Trophoblast cell (in vitro differentiated cells and primary cell): ENCODE data around the gene MTERF4.

Source experiments
- DNase-seq, 2 donors: peaks; one replicate each; pipeline ENCODE4 v3.0.0-alpha.2; 2016
- H2AFZ ChIP-seq: 2 replicates; pipeline ENCODE4 v1.6.1; 2013; ENCODE audit warnings: low read length, moderate library complexity, mild to moderate bottlenecking; ENCODE audit not compliant: insufficient read depth, poor library complexity
- H2AK5ac ChIP-seq: 2 replicates; pipeline ENCODE4 v1.6.1; 2013; ENCODE audit warnings: mild to moderate bottlenecking, low read length
- H2BK120ac ChIP-seq: 2 replicates; pipeline ENCODE4 v1.6.1; 2013; ENCODE audit warnings: low read length, mild to moderate bottlenecking, moderate library complexity; ENCODE audit not compliant: insufficient read depth, poor library complexity
- H2BK12ac ChIP-seq: 2 replicates; pipeline ENCODE4 v1.6.1; 2013; ENCODE audit warnings: mild to moderate bottlenecking, low read length, moderate library complexity
- H2BK5ac ChIP-seq: 2 replicates; pipeline ENCODE4 v1.6.1; 2013; ENCODE audit warnings: low read length, low read depth, moderate library complexity, mild to moderate bottlenecking; ENCODE audit not compliant: poor library complexity
- H3K14ac ChIP-seq: 2 replicates; pipeline ENCODE4 v1.6.1; 2013; ENCODE audit warnings: mild to moderate bottlenecking, low read length
- H3K18ac ChIP-seq: 2 replicates; pipeline ENCODE4 v1.6.1; 2013; ENCODE audit warnings: mild to moderate bottlenecking, low read length
- H3K23ac ChIP-seq: 2 replicates; pipeline ENCODE4 v1.6.1; 2013; ENCODE audit warnings: low read length
- H3K27ac ChIP-seq: 2 replicates; pipeline ENCODE4 v1.5.1; 2013; ENCODE audit warnings: low read depth, mild to moderate bottlenecking, inconsistent platforms, low read length, moderate library complexity
- H3K27me3 ChIP-seq: 2 replicates; pipeline ENCODE4 v1.6.1; 2013; ENCODE audit warnings: inconsistent platforms, mild to moderate bottlenecking, low read length, moderate library complexity; ENCODE audit not compliant: insufficient read depth
- H3K36me3 ChIP-seq, 2 experiments: 1 replicate in 1 of 2; 2 replicates in 1 of 2; pipeline ENCODE4 v1.6.1; 2013; ENCODE audit warnings: low read length in 2 of 2, mild to moderate bottlenecking in 2 of 2, moderate library complexity in 1 of 2; ENCODE audit not compliant: insufficient read depth in 2 of 2, control insufficient read depth in 1 of 2
- H3K4ac ChIP-seq: 2 replicates; pipeline ENCODE4 v1.6.1; 2013; ENCODE audit warnings: low read depth, mild to moderate bottlenecking, low read length, moderate library complexity
- H3K4me1 ChIP-seq, 2 experiments: 1 replicate in 1 of 2; 2 replicates in 1 of 2; pipeline ENCODE4 v1.6.1; 2013; ENCODE audit warnings: low read length in 2 of 2, mild to moderate bottlenecking in 2 of 2, moderate library complexity in 1 of 2; ENCODE audit not compliant: insufficient read depth in 2 of 2, control insufficient read depth in 1 of 2
- H3K4me2 ChIP-seq: 2 replicates; pipeline ENCODE4 v1.6.1; 2013; ENCODE audit warnings: inconsistent platforms, mild to moderate bottlenecking, low read length, moderate library complexity
- H3K4me3 ChIP-seq: 2 replicates; pipeline ENCODE4 v1.5.1; 2013; ENCODE audit warnings: mild to moderate bottlenecking, low read depth, low read length, inconsistent platforms
- H3K79me1 ChIP-seq: one replicate; pipeline ENCODE4 v1.6.1; 2013; ENCODE audit warnings: low read length
- H3K79me2 ChIP-seq: 2 replicates; pipeline ENCODE4 v1.6.1; 2013; ENCODE audit warnings: low read length, mild to moderate bottlenecking; ENCODE audit not compliant: control insufficient read depth, insufficient read depth, poor library complexity
- H3K9ac ChIP-seq: 2 replicates; pipeline ENCODE4 v1.6.1; 2013; ENCODE audit warnings: mild to moderate bottlenecking, low read length
- H3K9me3 ChIP-seq: 2 replicates; pipeline ENCODE4 v1.6.1; 2013; ENCODE audit warnings: low read depth, mild to moderate bottlenecking, control low read depth, inconsistent platforms, low read length; ENCODE audit not compliant: insufficient read depth
- H4K12ac ChIP-seq: 2 replicates; pipeline ENCODE4 v1.6.1; 2013; ENCODE audit warnings: low read depth, mild to moderate bottlenecking, low read length, moderate library complexity
- H4K8ac ChIP-seq: 2 replicates; pipeline ENCODE4 v1.6.1; 2013; ENCODE audit warnings: low read depth, mild to moderate bottlenecking, low read length, moderate library complexity
- H4K91ac ChIP-seq: one replicate; pipeline ENCODE4 v1.6.1; 2013; ENCODE audit warnings: low read depth, mild to moderate bottlenecking, low read length, moderate library complexity
- WGBS: extraction: QIAGEN DNeasy Blood & Tissue Kit; methylation state at CpG from one replicate; pipeline ENCODE4 v1.1.7; 2013; ENCODE audit warnings: missing lambda C conversion rate; ENCODE audit not compliant: insufficient read length, insufficient coverage; ENCODE audit errors: extremely low coverage; 5-methylcytosine and 5-hydroxymethylcytosine counted together

MTERF4 gene

DNA sequence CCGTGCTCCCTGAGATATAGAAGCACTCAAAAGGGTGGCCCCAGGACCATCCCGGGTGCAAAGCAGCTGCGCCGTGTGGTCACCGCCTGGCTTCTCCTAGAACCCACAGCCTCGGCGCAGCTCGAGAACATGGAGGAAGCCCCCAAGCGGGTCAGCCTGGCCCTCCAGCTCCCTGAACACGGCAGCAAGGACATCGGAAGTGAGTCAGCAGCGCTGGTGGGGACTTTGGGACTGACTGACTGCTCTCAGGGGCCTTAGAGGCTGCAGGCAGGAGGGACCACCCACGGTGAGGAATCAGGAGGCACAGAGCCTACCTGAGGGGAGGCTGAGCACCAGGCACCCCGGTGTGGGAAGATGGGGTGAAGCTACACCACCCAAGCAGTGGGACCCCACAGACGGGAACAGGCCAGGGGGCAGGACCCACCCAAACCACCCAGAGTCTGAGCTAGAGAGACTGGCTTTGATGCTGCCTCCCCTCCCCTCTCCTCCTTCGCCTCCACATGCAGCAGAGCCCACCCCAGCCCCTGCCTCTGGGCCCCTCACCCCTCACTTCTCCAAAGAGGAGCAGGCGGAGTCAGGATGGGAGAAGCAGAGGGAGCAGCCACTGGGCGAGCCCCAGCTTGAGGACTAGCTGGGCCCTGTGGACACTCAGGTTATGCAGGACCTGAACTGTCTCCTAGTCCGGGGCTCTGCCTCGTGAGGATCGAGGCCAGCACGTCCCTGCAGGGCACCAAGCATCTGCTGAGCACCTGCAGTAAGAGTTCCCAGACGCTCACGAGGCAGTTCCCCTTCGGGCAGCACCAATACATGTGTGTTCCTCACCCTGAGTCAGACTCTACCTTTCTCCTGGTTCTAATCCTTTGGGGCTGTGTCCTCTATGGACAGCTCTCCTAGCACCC is 28.7 kb downstream of the MTERF4 start:
- Histone ChIP-seq H3K4ac (no peak overlapping the region), H3K27ac (no peak overlapping the region), H3K79me1 (no peaks in the 10 kb centered on the region), H3K4me3 (peak overlapping the region; percentile 16), H4K8ac (no peak overlapping the region), H3K4me2 (no peak overlapping the region), H2BK5ac (no peak overlapping the region), H4K12ac (no peak overlapping the region), H2AK5ac (no peak overlapping the region), H3K23ac (no peak overlapping the region), H3K9me3 (peaks cover 4% of the 10 kb centered on the region), H3K36me3 (peaks cover 2 to 3% of the 10 kb centered on the region in 2 experiments), H3K9ac (no peak overlapping the region), H3K18ac (no peak overlapping the region), H2BK120ac (no peak overlapping the region), H3K14ac (no peak overlapping the region), H3K4me1 (no peaks in the 10 kb centered on the region), H3K27me3 (no peaks in the 10 kb centered on the region), H2AFZ (no peak overlapping the region), H4K91ac (no peak overlapping the region), H2BK12ac (no peak overlapping the region), H3K79me2 (no peaks in the 10 kb centered on the region)
- no CpG with 5 or more reads among the region's 25 CpGs for WGBS
- DNase-seq = no peak

DNA sequence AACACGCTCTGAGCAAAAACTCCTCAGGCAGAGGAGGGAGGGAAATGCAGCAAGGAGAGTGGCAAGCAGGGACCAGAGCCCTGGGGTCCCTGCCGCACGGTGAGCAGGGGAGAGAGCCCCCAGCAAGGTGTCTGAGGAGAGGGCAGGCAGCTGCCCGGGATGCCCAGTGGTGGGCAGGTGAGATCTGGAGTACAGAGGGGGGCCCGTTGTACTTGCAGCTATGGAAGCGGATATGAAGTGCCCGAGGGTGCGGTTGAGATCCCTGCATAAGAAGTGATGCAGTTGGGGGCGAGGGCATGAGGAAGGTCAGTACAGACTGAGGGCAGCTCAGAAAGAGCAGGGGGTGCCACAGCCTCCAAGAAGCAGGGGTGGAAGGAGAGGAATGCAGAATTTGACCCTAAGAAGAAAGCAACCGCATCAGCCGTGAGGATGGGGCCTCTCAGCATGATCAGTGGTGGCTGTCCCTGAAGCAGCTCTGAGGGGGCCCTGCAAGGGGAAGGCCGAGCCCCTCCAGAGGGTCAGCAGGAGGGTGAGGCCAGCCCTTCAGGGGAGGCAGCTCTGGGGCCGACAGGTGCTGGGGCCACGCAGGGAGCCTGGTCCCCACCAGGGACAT is 29.4 kb downstream of the MTERF4 start:
- H3K9ac ChIP-seq = no peak overlapping the region
- H3K4me2 ChIP-seq = no peak overlapping the region
- peaks cover 2 to 3% of the 10 kb centered on the region in 2 experiments for H3K36me3 ChIP-seq
- no peak overlapping the region for H4K91ac ChIP-seq
- no peak overlapping the region for H4K8ac ChIP-seq
- H3K79me1 ChIP-seq = no peaks in the 10 kb centered on the region
- no peak overlapping the region for H2AK5ac ChIP-seq
- H3K4ac ChIP-seq = no peak overlapping the region
- no peak overlapping the region for H3K14ac ChIP-seq
- no peaks in the 10 kb centered on the region for H3K79me2 ChIP-seq
- H3K9me3 ChIP-seq = peaks cover 4% of the 10 kb centered on the region
- H2BK5ac ChIP-seq = no peak overlapping the region
- no peak overlapping the region for H3K18ac ChIP-seq
- H3K4me1 ChIP-seq = no peaks in the 10 kb centered on the region
- no peaks in the 10 kb centered on the region for H3K27me3 ChIP-seq
- H4K12ac ChIP-seq = no peak overlapping the region
- no peak overlapping the region for H2AFZ ChIP-seq
- DNase-seq = no peak
- no CpG with 5 or more reads among the region's 14 CpGs for WGBS
- H3K4me3 ChIP-seq = no peak overlapping the region
- no peak overlapping the region for H2BK12ac ChIP-seq
- H2BK120ac ChIP-seq = no peak overlapping the region
- H3K23ac ChIP-seq = no peak overlapping the region
- no peak overlapping the region for H3K27ac ChIP-seq

DNA sequence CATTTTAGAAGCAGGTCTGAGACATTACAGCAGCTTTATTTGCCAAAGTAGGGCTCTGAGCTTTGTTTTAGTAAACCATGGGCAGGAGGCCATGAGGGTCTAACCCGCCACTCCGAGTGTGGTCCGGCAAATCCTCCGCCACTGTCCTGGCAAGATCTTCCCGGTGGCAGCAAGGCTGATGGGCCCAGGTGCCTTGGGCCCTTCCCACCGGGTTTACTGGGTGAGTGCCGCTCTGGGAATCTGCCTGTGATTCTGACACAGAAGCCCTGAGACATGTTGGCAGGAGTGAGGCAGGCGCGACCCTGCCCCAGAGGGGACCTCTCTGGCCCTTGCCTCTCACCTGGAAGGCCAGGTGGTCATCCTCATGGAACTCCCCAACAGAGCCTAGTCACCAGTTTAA is 29.9 kb downstream of the MTERF4 start:
- Histone ChIP-seq H3K36me3 (peaks cover 2 to 3% of the 10 kb centered on the region in 2 experiments), H2AFZ (no peak overlapping the region), H2AK5ac (no peak overlapping the region), H2BK5ac (no peak overlapping the region), H2BK12ac (no peak overlapping the region), H4K8ac (no peak overlapping the region), H3K4me3 (no peak overlapping the region), H3K14ac (no peak overlapping the region), H3K4me1 (no peaks in the 10 kb centered on the region), H3K27ac (no peak overlapping the region), H3K4ac (no peak overlapping the region), H3K18ac (no peak overlapping the region), H3K23ac (no peak overlapping the region), H4K12ac (no peak overlapping the region), H3K4me2 (no peak overlapping the region), H4K91ac (no peak overlapping the region), H3K9ac (no peak overlapping the region), H2BK120ac (no peak overlapping the region), H3K27me3 (no peaks in the 10 kb centered on the region), H3K79me1 (no peaks in the 10 kb centered on the region), H3K9me3 (peaks cover 4% of the 10 kb centered on the region), H3K79me2 (no peaks in the 10 kb centered on the region)
- DNase-seq = no peak
- no CpG with 5 or more reads among the region's 9 CpGs for WGBS

DNA sequence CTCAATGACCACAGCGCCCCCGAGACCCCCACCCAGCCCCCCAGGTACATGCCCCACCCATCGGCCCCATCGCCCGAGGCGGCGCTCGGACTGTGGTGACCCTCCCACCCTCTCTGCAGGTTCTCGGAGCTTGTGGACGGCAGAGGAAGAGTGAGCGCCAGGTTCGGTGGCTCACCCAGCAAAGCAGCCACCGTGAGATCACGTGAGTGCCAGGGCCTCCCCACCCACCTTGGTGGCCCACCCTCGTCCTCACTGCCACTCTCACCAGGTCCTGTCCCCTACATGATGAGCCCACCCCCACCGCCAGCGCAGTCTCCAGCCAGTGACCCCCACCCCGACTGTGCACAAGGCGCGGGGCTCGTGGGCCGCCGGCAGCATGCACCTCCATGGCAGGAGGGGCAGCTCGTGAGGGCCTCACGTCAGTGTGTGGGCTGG is 30.4 kb downstream of the MTERF4 start:
- Histone ChIP-seq H3K79me1 (no peaks in the 10 kb centered on the region), H3K27me3 (no peaks in the 10 kb centered on the region), H3K4me3 (no peak overlapping the region), H3K18ac (no peak overlapping the region), H3K4me2 (no peak overlapping the region), H3K27ac (no peak overlapping the region), H4K91ac (no peak overlapping the region), H3K36me3 (peaks cover 2 to 3% of the 10 kb centered on the region in 2 experiments), H4K8ac (no peak overlapping the region), H3K23ac (no peak overlapping the region), H3K4ac (no peak overlapping the region), H3K9me3 (peaks cover 4% of the 10 kb centered on the region), H4K12ac (no peak overlapping the region), H3K9ac (no peak overlapping the region), H3K79me2 (no peaks in the 10 kb centered on the region), H3K14ac (no peak overlapping the region), H2AFZ (no peak overlapping the region), H2BK12ac (no peak overlapping the region), H3K4me1 (no peaks in the 10 kb centered on the region), H2BK5ac (no peak overlapping the region), H2AK5ac (no peak overlapping the region), H2BK120ac (no peak overlapping the region)
- no CpG with 5 or more reads among the region's 25 CpGs for WGBS
- DNase-seq = peak in 1 of 2 donors; percentile 10
